Frontal cortex (tissue), 4 donors: Measurements from ENCODE around the gene BRMS1. TPM values are rescaled to one million over a fixed set of nuclear protein-coding genes. Genes with fewer than 3 reads are reported as not detected.

ENCODE experiments used
- DNase-seq, 2 donors: peaks; one replicate each; pipeline ENCODE4 v3.0.0; 2012; ENCODE audit warnings: low spot score in 2 of 2
- FAIRE-seq: peaks from 2 replicates; lab custom pipeline; 2012; peaks lifted over from hg19 to GRCh38; lab: Jason Lieb, UNC
- small RNA-seq: library from RNA; depleted of rRNA; stranded (forward); fragments of <200 nt; gene quantifications from one replicate; pipeline ENCODE3, GENCODE V24; 2014
- total RNA-seq: library from RNA; depleted of rRNA; stranded (reverse); fragments of >200 nt; gene quantifications from one replicate; pipeline ENCODE4 v1.2.3, GENCODE V29; 2014
- donor health status: control.
- donor health status: control.
- donor health status: control.

BRMS1 gene
- total RNA-seq, 1 donor from 2014 or later = 19.2 TPM

- no peak for FAIRE-seq
- peak; percentile 60 to 76 for DNase-seq
These were observed 55.2 kb downstream of the BRMS1 start for GRCh38 chr11:66289548-66290329.

- DNase-seq (peak; percentile 100), FAIRE-seq (peak; percentile 98)
These were observed 56.0 kb downstream of the BRMS1 start, which contains the start of gene YIF1A for GRCh38 chr11:66288671-66289547. YIF1A (minus strand) TSS chr11:66289143; CDS start chr11:66288985, 158 bp downstream.

GRCh38 chr11:66287889-66288670 lies 56.8 kb downstream of the BRMS1 start:
- DNase-seq (no peak), FAIRE-seq (no peak)

Small RNA genes lying within 50 kb of the gene (small RNA-seq; reads per million reads assigned to genes)
- gene RF00017 = not detected
- 0.20 reads per million for gene RNU1-84P

Other genes starting within 250 kb of the BRMS1 start
- gene KLC2, start 87.4 kb downstream of the BRMS1 start, total RNA-seq = 21.6 TPM
- gene RAB1B, start 76.5 kb downstream of the BRMS1 start, total RNA-seq = 22.8 TPM
- 41.6 TPM for gene CNIH2, start 66.9 kb downstream of the BRMS1 start, total RNA-seq
- 28.9 TPM for gene YIF1A, start 56.0 kb downstream of the BRMS1 start, total RNA-seq
- gene TMEM151A, start 53.2 kb downstream of the BRMS1 start, total RNA-seq = 9.0 TPM
- 1.2 TPM for gene CD248, start 28.1 kb downstream of the BRMS1 start, total RNA-seq
- 0.82 TPM for gene RIN1, start 8.7 kb downstream of the BRMS1 start, total RNA-seq
- gene B4GAT1, start 2.5 kb upstream of the BRMS1 start, total RNA-seq = 83.2 TPM
- gene SLC29A2, start 26.7 kb upstream of the BRMS1 start, total RNA-seq = 1.6 TPM
- gene NPAS4, start 75.9 kb upstream of the BRMS1 start, total RNA-seq = under 0.01 TPM
- gene MRPL11, start 93.7 kb upstream of the BRMS1 start, total RNA-seq = 17.1 TPM
- 13.5 TPM for gene PELI3, start 121.8 kb upstream of the BRMS1 start, total RNA-seq
- 39.1 TPM for gene DPP3, start 135.3 kb upstream of the BRMS1 start, total RNA-seq
- gene BBS1, start 165.5 kb upstream of the BRMS1 start, total RNA-seq = 41.2 TPM
- gene ZDHHC24, start 200.9 kb upstream of the BRMS1 start, total RNA-seq = 5.3 TPM
- gene ACTN3, start 201.8 kb upstream of the BRMS1 start, total RNA-seq = not detected
- gene CTSF, start 223.5 kb upstream of the BRMS1 start, total RNA-seq = 34.6 TPM
- 1.2 TPM for gene CCDC87, start 248.0 kb upstream of the BRMS1 start, total RNA-seq
- 19.2 TPM for gene CCS, start 248.1 kb upstream of the BRMS1 start, total RNA-seq